ENCODE results near the gene PRKG1. TPM values are rescaled to one million over a fixed set of nuclear protein-coding genes. Genes with fewer than 3 reads are reported as not detected.

PRKG1 gene
- total RNA-seq, 1 experiment from 2014 or later, result 10.4 TPM

DNA sequence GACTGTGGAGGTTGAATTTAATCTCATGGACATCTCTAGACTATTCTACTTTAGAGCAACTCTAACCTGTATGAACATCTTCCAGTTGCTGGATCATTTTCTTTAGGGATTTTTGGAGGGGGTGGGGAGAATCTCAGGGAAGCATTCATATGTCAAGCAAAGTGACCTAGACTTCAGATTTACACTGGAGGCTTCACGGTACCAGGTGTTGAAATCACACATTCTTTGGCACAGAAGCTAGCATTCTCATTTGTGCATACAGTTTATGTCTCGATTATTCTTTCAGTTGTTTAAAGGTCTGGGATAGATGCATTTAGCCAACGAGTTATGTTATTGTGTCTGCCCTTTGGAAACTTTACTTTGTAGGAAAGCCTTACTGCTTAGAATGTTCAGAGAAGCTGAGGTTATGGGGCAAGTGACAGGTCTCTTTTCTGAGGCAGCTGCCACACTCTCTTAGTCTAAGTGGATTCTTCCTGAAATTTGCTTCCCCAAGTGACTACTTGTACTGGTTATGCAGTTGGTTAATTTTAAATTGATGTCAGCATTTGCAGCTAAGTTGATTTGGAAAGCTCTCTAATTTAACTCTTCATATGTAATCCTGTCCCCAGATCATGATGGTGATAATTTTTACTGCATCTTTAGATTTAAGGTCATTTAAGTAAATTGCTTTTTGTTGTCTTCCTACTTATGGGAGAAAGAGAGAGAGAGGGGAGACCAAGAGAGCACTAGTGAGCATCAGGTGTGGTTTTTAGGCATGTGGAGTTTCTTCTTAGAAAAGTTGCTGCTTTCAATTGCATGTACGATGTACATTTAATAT lies 153.8 kb downstream of the PRKG1 start:
- H3K4me3 Mint-ChIP-seq, result no peak overlapping the region
- Histone ChIP-seq H3K79me2 (ENCODE audit: insufficient read depth, low read length) (no peaks in the 10 kb centered on the region), H3K14ac (ENCODE audit: insufficient read depth, low read length) (no peak overlapping the region), H3K9me3 (ENCODE audit: control insufficient read depth, low read depth, low read length) (no peaks in the 10 kb centered on the region), H2BK120ac (ENCODE audit: low read depth, low read length, poor library complexity, severe bottlenecking) (no peak overlapping the region), H2BK20ac (ENCODE audit: low read depth, low read length, poor library complexity, severe bottlenecking) (no peak overlapping the region), H4K8ac (replicated peaks; ENCODE audit: insufficient read length, low read depth, low read length) (no peak overlapping the region), H2BK12ac (ENCODE audit: insufficient read length, low read depth, low read length) (no peak overlapping the region), H3K23ac (ENCODE audit: insufficient read length, low read depth, low read length) (no peak overlapping the region), H3K27me3 (ENCODE audit: insufficient read depth, low read length) (no peaks in the 10 kb centered on the region), H3K4me2 (ENCODE audit: insufficient read depth, insufficient read length, low read length) (no peak overlapping the region), H3K23me2 (ENCODE audit: insufficient read length, low read depth, low read length, poor library complexity, severe bottlenecking) (no peaks in the 10 kb centered on the region), H2AFZ (ENCODE audit: low read length) (no peak overlapping the region), H2BK15ac (ENCODE audit: low read depth, low read length) (no peak overlapping the region), H3K56ac (ENCODE audit: insufficient read length, low read depth, low read length) (no peak overlapping the region), H2BK5ac (ENCODE audit: insufficient read length, low read length) (no peak overlapping the region), H2AK5ac (ENCODE audit: insufficient read length, low read length) (no peak overlapping the region), H3K79me1 (ENCODE audit: insufficient read depth, low read depth, low read length, poor library complexity, severe bottlenecking) (no peaks in the 10 kb centered on the region), H3K18ac (ENCODE audit: insufficient read length, low read depth, low read length) (no peak overlapping the region), H3K4me1 (ENCODE audit: insufficient read depth, low read length) (peaks cover 7% of the 10 kb centered on the region; the same call in 1 of the 2 replicates), H3K27ac (ENCODE audit: insufficient read length, low read depth, low read length) (no peak overlapping the region), H3K9ac (ENCODE audit: extremely low read depth, insufficient read length, low read length) (no peak overlapping the region), H4K5ac (ENCODE audit: insufficient read length, low read depth, low read length) (no peak overlapping the region), H4K91ac (ENCODE audit: insufficient read length, low read depth, low read length) (no peak overlapping the region), H4K20me1 (ENCODE audit: control insufficient read depth, insufficient read depth, insufficient read length) (no peaks in the 10 kb centered on the region), H3T11ph (ENCODE audit: low read length) (no peak overlapping the region), H3K4ac (ENCODE audit: low read depth, low read length) (no peak overlapping the region)
- H3K36me3 Mint-ChIP-seq (ENCODE audit: insufficient read depth in 1 of 3, low read depth in 3 of 3), result no peaks in the 10 kb centered on the region
- H3K27ac Mint-ChIP-seq, result peak overlapping the region in 1 of 3 experiments; percentile 33; a peak in 1 of 7 replicates
- DNase-seq, result no peak
- TF ChIP-seq, protein P1, sequence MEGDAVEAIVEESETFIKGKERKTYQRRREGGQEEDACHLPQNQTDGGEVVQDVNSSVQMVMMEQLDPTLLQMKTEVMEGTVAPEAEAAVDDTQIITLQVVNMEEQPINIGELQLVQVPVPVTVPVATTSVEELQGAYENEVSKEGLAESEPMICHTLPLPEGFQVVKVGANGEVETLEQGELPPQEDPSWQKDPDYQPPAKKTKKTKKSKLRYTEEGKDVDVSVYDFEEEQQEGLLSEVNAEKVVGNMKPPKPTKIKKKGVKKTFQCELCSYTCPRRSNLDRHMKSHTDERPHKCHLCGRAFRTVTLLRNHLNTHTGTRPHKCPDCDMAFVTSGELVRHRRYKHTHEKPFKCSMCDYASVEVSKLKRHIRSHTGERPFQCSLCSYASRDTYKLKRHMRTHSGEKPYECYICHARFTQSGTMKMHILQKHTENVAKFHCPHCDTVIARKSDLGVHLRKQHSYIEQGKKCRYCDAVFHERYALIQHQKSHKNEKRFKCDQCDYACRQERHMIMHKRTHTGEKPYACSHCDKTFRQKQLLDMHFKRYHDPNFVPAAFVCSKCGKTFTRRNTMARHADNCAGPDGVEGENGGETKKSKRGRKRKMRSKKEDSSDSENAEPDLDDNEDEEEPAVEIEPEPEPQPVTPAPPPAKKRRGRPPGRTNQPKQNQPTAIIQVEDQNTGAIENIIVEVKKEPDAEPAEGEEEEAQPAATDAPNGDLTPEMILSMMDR (conservative IDR thresholded peaks at IDR 0.05), result no peak
- WGBS (ENCODE audit: extremely low coverage, insufficient read length, low lambda C conversion rate), result no CpG with 5 or more reads among the region's 4 CpGs
- H3K4me1 Mint-ChIP-seq, result peaks cover 13 to 17% of the 10 kb centered on the region in 2 experiments
- no peaks in the 10 kb centered on the region; the same call in 1 of the 2 replicates for H3K27me3 Mint-ChIP-seq (ENCODE audit: low read depth)
- no peaks in the 10 kb centered on the region for H3K9me3 Mint-ChIP-seq

All from H9 (cell line).